ENCODE results near the gene MAN2A2. TPM values are rescaled to one million over a fixed set of nuclear protein-coding genes. Genes with fewer than 3 reads are reported as not detected.

MAN2A2 gene
- total and polyA plus RNA-seq, 9 of the 15 experiments (the other 6 are each of a cell fraction or from before 2014, with no cell fraction given): 7.3 to 151 (median 43.4) TPM

GRCh38 chr15:90968434-90968833 is 65.3 kb downstream of the MAN2A2 start (continued):
- TF ChIP-seq, protein P1, sequence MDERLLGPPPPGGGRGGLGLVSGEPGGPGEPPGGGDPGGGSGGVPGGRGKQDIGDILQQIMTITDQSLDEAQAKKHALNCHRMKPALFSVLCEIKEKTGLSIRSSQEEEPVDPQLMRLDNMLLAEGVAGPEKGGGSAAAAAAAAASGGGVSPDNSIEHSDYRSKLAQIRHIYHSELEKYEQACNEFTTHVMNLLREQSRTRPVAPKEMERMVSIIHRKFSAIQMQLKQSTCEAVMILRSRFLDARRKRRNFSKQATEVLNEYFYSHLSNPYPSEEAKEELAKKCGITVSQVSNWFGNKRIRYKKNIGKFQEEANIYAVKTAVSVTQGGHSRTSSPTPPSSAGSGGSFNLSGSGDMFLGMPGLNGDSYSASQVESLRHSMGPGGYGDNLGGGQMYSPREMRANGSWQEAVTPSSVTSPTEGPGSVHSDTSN (CRISPR knock-in tag; IDR thresholded peaks at IDR 0.05; ENCODE audit: low read depth): no peak
- TF ChIP-seq, protein P1 (tag; conservative IDR thresholded peaks at IDR 0.05; ENCODE audit: low read depth): no peak
- TF ChIP-seq ZNF589 (CRISPR knock-in tag; IDR thresholded peaks at IDR 0.05; ENCODE audit: low read depth): no peak
- TF ChIP-seq COPS2 (conservative IDR thresholded peaks at IDR 0.05): no peak
- TF ChIP-seq EHMT2 (IDR thresholded peaks at IDR 0.05): no peak
- no peak for TF ChIP-seq MEF2D (tag; conservative IDR thresholded peaks at IDR 0.05; ENCODE audit: low read depth)

DNA sequence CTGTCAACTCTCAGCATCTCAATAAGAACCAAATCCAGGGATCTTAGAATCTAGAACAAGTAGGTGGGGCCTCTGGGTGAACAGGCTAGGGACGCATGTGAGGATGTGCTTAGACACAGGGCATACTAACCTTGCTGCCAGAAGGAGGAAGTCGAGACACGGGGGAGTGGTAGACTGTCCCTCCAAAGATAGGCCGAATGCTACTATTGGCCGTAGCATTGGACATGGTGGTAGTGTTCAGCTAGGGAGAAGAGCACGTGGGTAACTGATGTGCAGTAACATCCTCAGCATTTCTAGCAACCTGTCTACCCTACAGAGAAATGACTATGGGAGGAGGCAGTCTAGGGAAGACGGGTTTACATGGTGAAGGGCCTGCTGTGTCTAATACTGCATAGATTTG is 67.2 kb downstream of the MAN2A2 start:
- Histone ChIP-seq H3K9me1 (ENCODE audit: control insufficient read depth, insufficient read depth, low read length) (peaks cover 2% of the 10 kb centered on the region), H3K4me1 (replicated peaks in 1 of 2; ENCODE audit: control insufficient read depth in 2 of 2, insufficient read depth in 2 of 2, low read length in 2 of 2) (no peaks in the 10 kb centered on the region; a peak in 1 of 5 replicates), H3K27ac (ENCODE audit: extremely low read depth, low read depth, low read length) (no peak overlapping the region), H3K9me3 (replicated peaks; ENCODE audit: control insufficient read depth, insufficient read depth, low read depth, low read length) (no peaks in the 10 kb centered on the region; the same call in 1 of the 2 replicates), H3K79me2 (ENCODE audit: control insufficient read depth, insufficient read depth, low read length) (peaks cover 2% of the 10 kb centered on the region; the same call in 1 of the 3 replicates), H3K9ac (ENCODE audit: insufficient read depth in 1 of 2, low read depth in 2 of 2, low read length in 2 of 2) (no peak overlapping the region), H3K4me2 (ENCODE audit: insufficient read depth, low read length) (no peak overlapping the region), H3K27me3 (ENCODE audit: control insufficient read depth in 2 of 2, insufficient read depth in 2 of 2, low read length in 2 of 2) (no peaks in the 10 kb centered on the region), H4K20me1 (replicated peaks; ENCODE audit: control insufficient read depth, insufficient read depth, low read length) (peaks cover 7% of the 10 kb centered on the region; the same call in 1 of the 2 replicates), H3K36me3 (ENCODE audit: control insufficient read depth, insufficient read depth, low read length) (peaks cover 92% of the 10 kb centered on the region), H3K4me3 (no peak overlapping the region), H2AFZ (ENCODE audit: low read depth, low read length) (no peak overlapping the region)
- intact Hi-C loops (cut with micrococcal nuclease) (no loop called here), in situ Hi-C loops (cut with MboI) (no loop called here)
- FAIRE-seq (peak; percentile 48), ATAC-seq (peak; percentile 37), DNase-seq (ENCODE audit: extremely low read depth in 1 of 4, low spot score in 3 of 4) (no peak)
- WGBS (ENCODE audit: insufficient coverage, low coverage, missing lambda C conversion rate): 62% methylated on average over 7 of the region's 7 CpGs
- CTCF ChIA-PET (ENCODE audit: low intra/inter-chr PET ratio): no interaction called here
- no TSS peak for BruUV-seq (replicated peaks)
- POLR2A ChIA-PET: interaction anchor here (1.0 to 6.7 kb wide), 5 partner anchors 10 to 23 kb away, joined by 3 to 65 read pairs (median 6); partner anchors contain the start of gene RCCD1
- no peak for TF ChIP-seq CTCFL (IDR thresholded peaks at IDR 0.05; ENCODE audit: borderline replicate concordance, insufficient read depth, low read depth, low read length, poor library complexity, severe bottlenecking)
- TF ChIP-seq MNT (conservative IDR thresholded peaks at IDR 0.05): 0 out of 4 replicates have a peak, but pooled peaks of 1 of the 2 experiments have one; percentile 22
- peak in 1 of 2 experiments; percentile 23 for TF ChIP-seq E2F6 (IDR thresholded peaks at IDR 0.05; ENCODE audit: borderline replicate concordance in 1 of 2, extremely low read depth in 1 of 2, insufficient read depth in 1 of 2, insufficient read length in 1 of 2, low read depth in 1 of 2, low read length in 1 of 2, poor library complexity in 1 of 2, severe bottlenecking in 1 of 2)
- TF ChIP-seq PKNOX1 (IDR thresholded peaks at IDR 0.05): no peak
